Measurements from ENCODE around the gene CAPZA1.

Gene CAPZA1

DNA sequence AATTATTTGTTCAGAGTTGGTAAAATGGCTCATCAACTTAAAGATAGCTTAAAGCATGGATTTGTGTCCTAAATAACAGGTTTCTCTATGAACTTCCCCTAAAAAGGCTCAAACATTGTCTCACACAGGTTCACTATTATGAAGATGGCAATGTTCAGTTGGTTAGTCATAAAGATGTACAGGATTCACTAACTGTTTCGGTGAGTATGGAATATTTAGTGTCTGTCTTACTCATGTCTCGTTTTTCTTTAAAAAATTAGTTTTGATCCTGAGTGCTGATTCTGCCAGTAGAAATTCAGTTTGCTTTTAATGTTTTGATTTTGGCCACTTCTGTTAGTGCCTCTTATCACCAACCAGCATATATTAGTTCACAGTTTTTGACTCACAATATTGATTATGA is 47.3 kb downstream of the CAPZA1 start:
- H3K4me3 ChIP-seq (ENCODE audit: low read depth, low read length): no peak overlapping the region
- TF ChIP-seq, protein P1, sequence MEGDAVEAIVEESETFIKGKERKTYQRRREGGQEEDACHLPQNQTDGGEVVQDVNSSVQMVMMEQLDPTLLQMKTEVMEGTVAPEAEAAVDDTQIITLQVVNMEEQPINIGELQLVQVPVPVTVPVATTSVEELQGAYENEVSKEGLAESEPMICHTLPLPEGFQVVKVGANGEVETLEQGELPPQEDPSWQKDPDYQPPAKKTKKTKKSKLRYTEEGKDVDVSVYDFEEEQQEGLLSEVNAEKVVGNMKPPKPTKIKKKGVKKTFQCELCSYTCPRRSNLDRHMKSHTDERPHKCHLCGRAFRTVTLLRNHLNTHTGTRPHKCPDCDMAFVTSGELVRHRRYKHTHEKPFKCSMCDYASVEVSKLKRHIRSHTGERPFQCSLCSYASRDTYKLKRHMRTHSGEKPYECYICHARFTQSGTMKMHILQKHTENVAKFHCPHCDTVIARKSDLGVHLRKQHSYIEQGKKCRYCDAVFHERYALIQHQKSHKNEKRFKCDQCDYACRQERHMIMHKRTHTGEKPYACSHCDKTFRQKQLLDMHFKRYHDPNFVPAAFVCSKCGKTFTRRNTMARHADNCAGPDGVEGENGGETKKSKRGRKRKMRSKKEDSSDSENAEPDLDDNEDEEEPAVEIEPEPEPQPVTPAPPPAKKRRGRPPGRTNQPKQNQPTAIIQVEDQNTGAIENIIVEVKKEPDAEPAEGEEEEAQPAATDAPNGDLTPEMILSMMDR (IDR thresholded peaks at IDR 0.05; ENCODE audit: control insufficient read depth, extremely low read depth, insufficient read depth): no peak
- DNase-seq (ENCODE audit: low read depth): no peak

DNA sequence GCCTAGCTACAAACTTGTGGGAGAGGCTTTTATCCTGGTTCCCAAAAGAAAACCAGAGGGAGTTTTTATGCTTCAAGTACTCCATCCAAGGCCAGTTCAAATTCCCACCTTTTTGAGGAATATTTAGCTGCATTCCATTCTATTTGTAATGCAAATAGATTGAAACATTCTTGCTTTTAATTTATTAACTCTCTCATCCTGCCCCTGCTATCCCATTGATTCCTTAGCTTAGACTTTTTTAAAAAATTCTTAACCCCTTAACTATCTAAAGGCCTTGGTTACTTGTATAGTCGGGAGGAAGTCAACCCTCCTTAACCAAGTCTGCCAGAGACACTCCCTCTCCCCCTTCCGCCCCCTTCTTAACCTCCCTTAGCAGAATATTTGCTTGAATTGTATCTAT is 52.4 kb downstream of the CAPZA1 start:
- TF ChIP-seq, protein P1 (IDR thresholded peaks at IDR 0.05; ENCODE audit: control insufficient read depth, extremely low read depth, insufficient read depth): no peak
- DNase-seq (ENCODE audit: low read depth): no peak
- H3K4me3 ChIP-seq (ENCODE audit: low read depth, low read length): no peak overlapping the region

DNA sequence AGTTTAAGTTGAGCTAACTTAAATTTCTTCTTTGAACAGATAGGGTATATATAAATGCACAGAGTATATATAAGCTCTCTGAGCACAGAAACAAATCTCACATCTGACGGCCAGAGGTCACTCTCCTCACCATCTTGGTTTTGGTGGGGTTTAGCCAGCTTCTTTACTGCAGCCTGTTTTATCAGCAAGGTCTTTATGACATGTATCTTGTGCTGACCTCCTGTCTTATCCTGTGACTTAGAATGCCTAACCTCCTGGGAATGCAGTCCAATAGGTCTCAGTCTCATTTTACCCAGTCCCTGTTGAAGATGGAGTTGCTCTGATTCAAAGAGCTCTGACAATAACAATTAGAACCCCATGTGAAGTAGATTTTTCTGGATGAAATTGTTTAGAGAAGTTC is 53.2 kb downstream of the CAPZA1 start:
- H3K4me3 ChIP-seq (ENCODE audit: low read depth, low read length): no peak overlapping the region
- no peak for DNase-seq (ENCODE audit: low read depth)

DNA sequence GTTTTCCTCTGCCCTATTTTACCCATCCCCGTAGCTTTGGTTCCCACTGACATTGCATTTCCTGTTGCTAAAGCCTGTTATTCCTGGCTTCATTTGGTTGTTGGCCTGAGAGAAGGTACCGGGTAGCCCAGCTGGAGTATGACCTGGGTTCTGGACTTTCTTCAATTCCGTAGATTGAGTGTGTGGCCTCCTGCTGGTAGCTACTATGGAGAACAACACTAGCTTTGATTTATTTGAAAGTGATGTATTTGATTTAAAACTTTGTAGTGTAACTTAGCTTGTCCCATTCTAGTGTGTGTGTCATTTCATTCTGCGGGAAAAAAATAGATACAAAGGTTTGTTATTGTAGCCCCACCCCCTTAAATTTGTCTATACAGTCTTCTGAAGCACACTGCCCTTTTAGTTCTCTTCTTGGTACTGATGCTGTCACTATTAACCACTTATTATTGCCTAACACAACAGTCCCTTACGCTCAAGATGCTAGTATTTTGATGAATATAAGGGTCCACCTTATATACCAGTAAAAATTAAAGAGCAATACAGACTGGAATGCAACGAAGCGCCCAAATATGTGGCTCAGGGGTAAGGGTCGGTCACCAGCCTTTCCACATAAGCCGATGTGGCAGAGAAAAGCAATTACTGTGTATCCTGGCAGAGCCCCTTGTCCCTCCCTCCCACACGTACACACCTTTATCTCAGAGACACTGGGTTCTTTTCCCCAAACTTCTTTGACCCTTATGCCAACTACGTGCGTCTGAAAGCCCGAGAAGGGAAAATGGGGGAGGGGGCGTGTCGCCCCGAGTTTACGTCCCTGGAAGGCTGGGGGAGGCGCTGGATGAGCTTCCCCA is 54.2 kb downstream of the CAPZA1 start:
- TF ChIP-seq, protein P1 (IDR thresholded peaks at IDR 0.05; ENCODE audit: control insufficient read depth, extremely low read depth, insufficient read depth): peak; percentile 55
- peak overlapping the region; percentile 84 for H3K4me3 ChIP-seq (ENCODE audit: low read depth, low read length)
- DNase-seq (ENCODE audit: low read depth): peak; percentile 58

More for the DNA sequence above, 53.2 kb downstream of the CAPZA1 start:
- TF ChIP-seq, protein P1 (IDR thresholded peaks at IDR 0.05; ENCODE audit: control insufficient read depth, extremely low read depth, insufficient read depth): no peak

DNA sequence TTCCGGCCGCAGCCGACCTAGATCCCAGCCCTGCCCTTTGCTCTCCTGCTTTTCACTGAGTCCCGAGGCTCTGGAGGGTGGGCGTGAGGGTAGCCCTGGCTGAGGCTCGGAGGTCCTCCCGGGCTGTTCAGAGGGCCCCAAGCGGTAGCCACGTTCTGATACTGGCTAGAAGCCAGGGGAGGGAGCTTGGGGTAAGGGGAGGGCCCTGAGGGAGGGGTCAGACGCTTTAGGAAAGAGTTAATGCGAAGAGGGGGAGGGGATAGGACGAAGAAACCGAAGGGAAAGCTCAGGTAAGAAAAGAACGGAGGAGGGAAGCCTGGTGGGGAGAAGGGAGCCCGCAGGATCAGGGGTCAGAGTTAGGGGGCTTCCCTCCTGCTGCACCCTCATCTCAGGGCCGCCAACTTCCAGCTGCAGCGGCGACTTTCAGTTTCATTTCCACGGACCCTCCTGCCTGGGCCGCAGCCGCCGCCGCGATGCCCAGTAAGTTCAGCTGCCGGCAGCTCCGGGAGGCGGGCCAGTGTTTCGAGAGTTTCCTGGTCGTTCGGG is 54.9 kb downstream of the CAPZA1 start, which contains the start of gene MOV10:
MOV10 (plus strand) TSS at position 220 of the 546 bp plus-strand sequence; CDS start at position 474, 254 bp downstream.
- H3K4me3 ChIP-seq (ENCODE audit: low read depth, low read length): peak within 1 kb of the TSS; percentile 84
- no peak for DNase-seq (ENCODE audit: low read depth)
- TF ChIP-seq, protein P1 (IDR thresholded peaks at IDR 0.05; ENCODE audit: control insufficient read depth, extremely low read depth, insufficient read depth): no peak

DNA sequence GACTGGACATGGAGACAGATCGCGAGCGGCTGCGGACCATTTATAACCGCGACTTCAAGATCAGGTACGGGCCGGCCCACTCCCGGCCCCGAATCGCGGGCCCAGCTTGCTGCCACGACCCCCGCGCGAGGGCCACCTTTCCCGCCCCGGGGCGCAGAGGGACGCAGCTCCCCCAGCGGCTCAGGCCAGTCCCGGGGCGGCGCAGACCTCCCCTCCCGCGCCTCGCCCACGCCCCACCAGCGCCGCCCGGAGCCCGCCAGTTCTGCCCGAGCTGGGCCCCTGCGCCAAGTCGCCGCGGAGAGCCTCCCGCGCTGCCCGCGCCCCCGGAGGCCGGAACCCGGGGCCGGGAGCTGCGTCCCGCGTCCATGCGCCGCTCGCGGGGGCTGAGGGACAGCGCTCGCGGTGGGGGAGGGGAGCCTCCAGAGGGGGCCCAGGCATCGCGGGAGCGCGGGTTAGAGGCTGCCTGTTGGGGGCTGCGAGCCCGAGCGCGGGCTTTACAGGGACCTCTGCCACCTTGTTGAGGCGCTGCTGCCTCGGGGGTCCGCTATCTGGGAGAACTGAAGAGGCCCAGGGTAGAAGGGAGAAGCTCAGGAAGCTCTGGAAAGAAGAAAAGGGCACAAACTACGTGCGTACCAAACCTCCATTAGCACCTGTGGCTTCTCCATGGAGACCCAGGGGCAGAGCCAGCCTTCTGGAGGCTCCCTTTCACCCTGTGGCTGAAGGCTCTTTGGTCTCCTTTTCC is 55.5 kb downstream of the CAPZA1 start:
- DNase-seq (ENCODE audit: low read depth): no peak
- TF ChIP-seq, protein P1 (IDR thresholded peaks at IDR 0.05; ENCODE audit: control insufficient read depth, extremely low read depth, insufficient read depth): peak; percentile 38

More for the DNA sequence above, 55.5 kb downstream of the CAPZA1 start:
- H3K4me3 ChIP-seq (ENCODE audit: low read depth, low read length): peak overlapping the region; percentile 84

Measured in LNCaP clone FGC (cell line).